Measurements from ENCODE around the gene GIMAP6.
"Not testable (repeated sequence)": the region's sequence is repeated elsewhere in the genome, so short reads cannot be mapped to it uniquely, and the experiment has no call there.

Gene GIMAP6

GRCh38 chr7:150663802-150664494, 31.8 kb upstream of the GIMAP6 start:
- Histone ChIP-seq H3K9me3 (ENCODE audit: control insufficient read depth, insufficient read depth, low read length) (no peaks in the 10 kb centered on the region), H3K79me2 (ENCODE audit: control insufficient read depth, low read length) (no peaks in the 10 kb centered on the region), H3K27me3 (ENCODE audit: control insufficient read depth, low read length) (no peaks in the 10 kb centered on the region), H3K27ac (ENCODE audit: low read depth, low read length) (no peak overlapping the region), H3K9me2 (replicated peaks; ENCODE audit: control insufficient read depth, low read length) (no peaks in the 10 kb centered on the region), H3K4me3 (ENCODE audit: low read length) (no peak overlapping the region), H3K4me1 (ENCODE audit: control insufficient read depth, low read length) (0 out of 2 replicates have a peak, but pooled peaks cover 5% of the 10 kb centered on the region), H3F3A (ENCODE audit: control insufficient read depth, insufficient read depth) (no peaks in the 10 kb centered on the region), H3K4me2 (ENCODE audit: low read length) (no peak overlapping the region), H4K20me1 (ENCODE audit: control insufficient read depth, insufficient read depth, low read depth, low read length) (no peaks in the 10 kb centered on the region), H3K36me3 (ENCODE audit: control insufficient read depth, low read length) (no peaks in the 10 kb centered on the region)
- TF ChIP-seq EZH2phosphoT487 (IDR thresholded peaks at IDR 0.05; ENCODE audit: borderline replicate concordance, low read length) (no peak), CTCF (IDR thresholded peaks at IDR 0.05; ENCODE audit: low read depth, low read length, poor library complexity, severe bottlenecking) (no peak)

DNA sequence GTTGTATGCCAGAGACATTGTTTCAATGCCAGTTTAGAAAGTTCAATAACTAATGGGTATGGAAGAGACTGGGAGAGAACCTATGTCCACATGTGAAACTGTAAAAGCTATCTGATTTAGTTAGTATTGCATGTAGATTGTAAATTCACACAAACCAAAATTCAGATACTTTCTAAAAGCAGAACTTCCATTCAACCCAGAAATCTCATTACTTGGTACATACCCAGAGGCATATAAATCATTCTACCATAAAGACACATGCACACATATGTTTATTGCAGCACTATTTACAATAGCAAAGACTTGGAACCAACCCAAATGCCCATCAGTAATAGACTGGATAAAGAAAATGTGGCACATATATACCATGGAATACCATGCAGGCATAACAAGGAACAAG, 30.6 kb upstream of the GIMAP6 start:
- H3K9me2 ChIP-seq (replicated peaks; ENCODE audit: control insufficient read depth, low read length); H3K79me2 ChIP-seq (ENCODE audit: control insufficient read depth, low read length); H3F3A ChIP-seq (ENCODE audit: control insufficient read depth, insufficient read depth); H3K4me1 ChIP-seq (ENCODE audit: control insufficient read depth, low read length); H3K27me3 ChIP-seq (ENCODE audit: control insufficient read depth, low read length); H3K27ac ChIP-seq (ENCODE audit: low read depth, low read length); H3K4me3 ChIP-seq (ENCODE audit: low read length); H3K4me2 ChIP-seq (ENCODE audit: low read length); H4K20me1 ChIP-seq (ENCODE audit: control insufficient read depth, insufficient read depth, low read depth, low read length); H3K9me3 ChIP-seq (ENCODE audit: control insufficient read depth, insufficient read depth, low read length); H3K36me3 ChIP-seq (ENCODE audit: control insufficient read depth, low read length): not testable (repeated sequence)

GRCh38 chr7:150660939-150661613, 28.9 kb upstream of the GIMAP6 start:
- Histone ChIP-seq H3K36me3 (ENCODE audit: control insufficient read depth, low read length) (no peaks in the 10 kb centered on the region), H3K4me2 (ENCODE audit: low read length) (no peak overlapping the region), H3K4me3 (ENCODE audit: low read length) (no peak overlapping the region), H3F3A (ENCODE audit: control insufficient read depth, insufficient read depth) (no peaks in the 10 kb centered on the region), H3K9me3 (ENCODE audit: control insufficient read depth, insufficient read depth, low read length) (peaks cover 7% of the 10 kb centered on the region; the same call in 1 of the 2 replicates), H3K4me1 (ENCODE audit: control insufficient read depth, low read length) (0 out of 2 replicates have a peak, but pooled peaks cover 5% of the 10 kb centered on the region), H3K79me2 (ENCODE audit: control insufficient read depth, low read length) (no peaks in the 10 kb centered on the region), H4K20me1 (ENCODE audit: control insufficient read depth, insufficient read depth, low read depth, low read length) (no peaks in the 10 kb centered on the region), H3K9me2 (replicated peaks; ENCODE audit: control insufficient read depth, low read length) (no peaks in the 10 kb centered on the region), H3K27ac (ENCODE audit: low read depth, low read length) (no peak overlapping the region), H3K27me3 (ENCODE audit: control insufficient read depth, low read length) (no peaks in the 10 kb centered on the region)
- no peak for TF ChIP-seq CTCF (IDR thresholded peaks at IDR 0.05; ENCODE audit: low read depth, low read length, poor library complexity, severe bottlenecking)
- no peak for TF ChIP-seq EZH2phosphoT487 (IDR thresholded peaks at IDR 0.05; ENCODE audit: borderline replicate concordance, low read length)

GRCh38 chr7:150657526-150657925, 25.3 kb upstream of the GIMAP6 start:
- Histone ChIP-seq H3K9me3 (ENCODE audit: control insufficient read depth, insufficient read depth, low read length) (peaks cover 7% of the 10 kb centered on the region; the same call in 1 of the 2 replicates), H3K4me2 (ENCODE audit: low read length) (no peak overlapping the region), H3K9me2 (replicated peaks; ENCODE audit: control insufficient read depth, low read length) (no peaks in the 10 kb centered on the region), H3K27ac (ENCODE audit: low read depth, low read length) (no peak overlapping the region), H3K27me3 (ENCODE audit: control insufficient read depth, low read length) (no peaks in the 10 kb centered on the region), H3K36me3 (ENCODE audit: control insufficient read depth, low read length) (no peaks in the 10 kb centered on the region), H3K79me2 (ENCODE audit: control insufficient read depth, low read length) (no peaks in the 10 kb centered on the region), H3F3A (ENCODE audit: control insufficient read depth, insufficient read depth) (no peaks in the 10 kb centered on the region), H3K4me3 (ENCODE audit: low read length) (no peak overlapping the region), H3K4me1 (ENCODE audit: control insufficient read depth, low read length) (no peaks in the 10 kb centered on the region), H4K20me1 (ENCODE audit: control insufficient read depth, insufficient read depth, low read depth, low read length) (no peaks in the 10 kb centered on the region)
- TF ChIP-seq CTCF (IDR thresholded peaks at IDR 0.05; ENCODE audit: low read depth, low read length, poor library complexity, severe bottlenecking) = no peak
- TF ChIP-seq EZH2phosphoT487 (IDR thresholded peaks at IDR 0.05; ENCODE audit: borderline replicate concordance, low read length) = no peak

All from DOHH2 (cell line).